Omental fat pad (tissue), 4 donors: ENCODE results near the gene DSTYK. TPM values are rescaled to one million over a fixed set of nuclear protein-coding genes. Genes with fewer than 3 reads are reported as not detected.

Source experiments
- ATAC-seq: fragments of 150-250 bp; one replicate; pipeline ENCODE4 v1.9.1; 2016; ENCODE audit warnings: mild to moderate bottlenecking, moderate library complexity; ENCODE audit not compliant: low FRiP score
- DNase-seq: peaks from one replicate; pipeline ENCODE4 v3.0.0-alpha.2; 2019; ENCODE audit warnings: low spot score
- CTCF ChIP-seq, 3 donors: fragments of 450-650 bp; IDR thresholded peaks; one replicate each; pipeline ENCODE4 v1.5.1; 2016 to 2017; ENCODE audit warnings: antibody characterized with exemption in 3 of 3, mild to moderate bottlenecking in 3 of 3, moderate library complexity in 2 of 3
- total RNA-seq, 4 donors: library from RNA; depleted of rRNA; stranded (reverse); fragments of >200 nt; gene quantifications; one replicate each; pipeline ENCODE4 v1.1.0, GENCODE V29; 2016

Gene DSTYK
- total RNA-seq = 10 to 100 TPM in 3 of 4 donors, 1 to 10 TPM in 1; 7.6 to 13.0 (median 11.4) TPM

GRCh38 chr1:205211169-205211838, at the start of gene DSTYK:
Gene DSTYK (minus strand): TSS chr1:205211702. CDS start chr1:205211535, 167 bp downstream.
- ATAC-seq (peak; percentile 96), DNase-seq (peak; percentile 68)
- TF ChIP-seq CTCF (IDR thresholded peaks at IDR 0.05) = no peak

GRCh38 chr1:205259998-205260397, 48.5 kb upstream of the DSTYK start:
- ATAC-seq = no peak

GRCh38 chr1:205259324-205259832, 47.9 kb upstream of the DSTYK start:
- no peak for TF ChIP-seq CTCF (IDR thresholded peaks at IDR 0.05)
- ATAC-seq (no peak), DNase-seq (no peak)

More at GRCh38 chr1:205259998-205260397, 48.5 kb upstream of the DSTYK start:
- DNase-seq = no peak
- no peak for TF ChIP-seq CTCF (IDR thresholded peaks at IDR 0.05)

GRCh38 chr1:205258719-205259118, 47.2 kb upstream of the DSTYK start:
- DNase-seq = no peak

GRCh38 chr1:205258261-205258691, 46.8 kb upstream of the DSTYK start:
- no peak for DNase-seq
- no peak for ATAC-seq
- no peak for TF ChIP-seq CTCF (IDR thresholded peaks at IDR 0.05)

More at GRCh38 chr1:205258719-205259118, 47.2 kb upstream of the DSTYK start:
- ATAC-seq = no peak
- no peak for TF ChIP-seq CTCF (IDR thresholded peaks at IDR 0.05)

- DNase-seq (no peak), ATAC-seq (no peak)
- no peak for TF ChIP-seq CTCF (IDR thresholded peaks at IDR 0.05)
These were observed 46.2 kb upstream of the DSTYK start for GRCh38 chr1:205257735-205258134.
